Raji (cell line): ENCODE measurements around the gene FOXJ3.

Experiments
- POLR2A ChIP-seq: IDR thresholded peaks from 2 replicates; pipeline ENCODE4 v1.6.1; 2011; ENCODE audit warnings: low read depth, low read length, control low read depth; ENCODE audit not compliant: insufficient read depth

Gene FOXJ3

GRCh38 chr1:42163114-42163513 is 171.9 kb downstream of the FOXJ3 start:
- TF ChIP-seq POLR2A: no peak

DNA sequence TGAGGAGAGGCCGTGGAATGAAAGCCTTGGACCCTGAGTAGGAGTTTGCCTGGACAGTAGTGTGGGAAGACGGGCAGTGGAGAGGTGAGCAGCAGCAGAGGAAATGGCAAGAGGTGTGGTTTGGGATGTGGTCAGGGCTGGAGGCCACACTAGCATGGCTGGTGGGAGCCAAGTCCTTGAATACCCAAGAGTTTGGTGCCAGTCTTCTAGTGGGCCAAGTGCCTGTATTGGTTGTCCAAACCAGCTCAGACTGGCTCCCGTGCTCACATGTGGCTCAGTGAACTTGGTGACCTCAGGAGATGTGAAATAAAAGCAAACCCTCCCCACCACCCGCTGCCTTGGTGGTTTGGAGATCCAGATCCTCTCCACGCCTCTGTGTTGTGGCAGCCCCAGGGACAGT is 172.9 kb downstream of the FOXJ3 start:
- TF ChIP-seq POLR2A: no peak

DNA sequence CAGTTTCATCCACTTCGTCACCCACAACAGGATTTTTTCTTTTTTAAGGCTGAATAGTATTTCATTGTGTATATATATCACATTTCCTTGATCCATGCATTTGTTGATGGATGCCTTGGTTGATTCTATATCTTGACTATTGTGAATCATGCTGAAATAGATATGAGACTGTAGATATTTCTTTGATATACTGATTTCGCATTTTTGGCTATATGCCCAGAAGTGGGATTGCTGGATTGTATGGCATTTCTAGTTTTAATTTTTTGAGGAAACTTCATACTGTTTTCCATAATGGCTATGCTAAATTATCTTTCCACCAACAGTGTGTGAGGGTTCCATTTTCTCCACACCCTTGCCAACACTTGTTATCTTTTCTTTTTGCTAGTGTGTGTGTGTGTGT is 176.8 kb downstream of the FOXJ3 start:
- no peak for TF ChIP-seq POLR2A

- TF ChIP-seq POLR2A: no peak
These were observed 177.4 kb downstream of the FOXJ3 start for GRCh38 chr1:42157667-42158066.

- TF ChIP-seq POLR2A: no peak
These were observed 179.7 kb downstream of the FOXJ3 start for GRCh38 chr1:42155362-42155761.

DNA sequence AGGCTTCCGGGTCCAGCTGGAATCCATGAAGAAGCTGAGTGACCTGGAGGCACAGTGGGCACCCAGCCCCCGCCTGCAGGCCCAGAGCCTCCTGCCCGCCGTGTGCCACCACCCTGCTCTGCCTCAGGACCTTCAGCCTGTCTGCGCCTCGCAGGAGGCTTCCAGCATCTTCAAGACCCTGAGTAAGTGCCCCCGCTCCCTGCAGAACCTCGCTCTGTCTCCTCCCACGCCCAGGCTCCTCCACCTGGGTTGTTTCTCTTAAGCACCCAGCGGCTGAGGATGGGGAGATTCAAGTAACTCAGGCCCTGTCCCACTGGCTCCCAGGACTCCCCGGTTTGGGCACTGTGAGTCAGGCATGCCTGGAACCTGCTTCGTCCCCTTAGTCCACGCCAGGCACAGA is 180.3 kb downstream of the FOXJ3 start:
- no peak for TF ChIP-seq POLR2A

DNA sequence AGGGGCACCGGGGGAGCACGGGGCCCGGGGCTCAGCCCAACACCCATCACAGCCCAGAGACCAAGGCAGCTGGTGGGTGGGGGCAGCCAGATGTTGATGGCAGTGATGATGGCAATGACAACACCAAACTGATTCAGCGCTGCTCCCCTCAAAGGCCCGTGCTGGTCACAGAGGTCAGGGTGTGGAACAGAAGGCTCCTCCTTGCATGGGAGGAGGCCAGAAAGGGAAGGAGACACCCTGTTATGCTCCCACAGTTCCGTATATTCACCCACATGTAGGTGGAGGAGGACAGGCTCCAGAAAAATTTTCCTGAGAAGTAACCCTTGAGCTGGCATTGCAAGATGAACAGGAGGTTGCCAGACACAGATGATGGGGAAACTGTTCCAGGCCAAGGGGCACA is 181.4 kb downstream of the FOXJ3 start:
- no peak for TF ChIP-seq POLR2A

DNA sequence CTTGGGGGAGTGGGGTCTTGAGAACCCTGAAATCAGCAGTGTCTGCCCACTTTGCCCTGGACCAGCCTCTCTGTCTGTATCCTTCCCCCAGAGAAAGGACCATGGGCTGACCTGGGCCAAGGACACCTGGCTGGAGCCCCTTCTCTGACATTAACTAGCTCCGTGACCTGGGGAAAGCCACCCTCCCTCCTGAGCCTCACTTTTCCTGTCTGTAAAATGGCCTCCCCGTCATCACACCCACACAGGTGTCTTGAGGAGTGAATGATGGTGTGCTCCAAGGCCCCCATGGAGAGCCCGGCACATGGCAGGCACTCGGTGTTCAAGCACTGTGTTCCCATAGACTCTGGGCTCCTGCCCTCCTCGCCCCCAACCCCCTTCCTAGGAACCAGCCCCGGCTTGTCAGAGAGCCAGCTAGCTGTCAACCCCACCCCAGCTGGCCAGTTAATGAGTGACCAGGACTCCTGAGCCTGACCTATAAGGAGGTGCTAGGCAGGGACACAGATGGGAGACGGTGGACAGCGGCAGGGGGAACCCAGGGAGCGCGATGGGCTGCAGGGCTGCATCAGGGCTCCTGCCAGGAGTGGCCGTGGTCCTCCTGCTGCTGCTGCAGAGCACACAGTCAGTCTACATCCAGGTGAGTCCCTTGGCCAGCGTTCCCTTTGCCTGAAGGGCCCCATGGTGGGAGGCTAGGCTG is 182.0 kb downstream of the FOXJ3 start, which contains the start of gene GUCA2B:
TSS of gene GUCA2B (plus strand) at position 504 of the 694 bp plus-strand sequence. CDS start at position 545, 41 bp downstream.
- TF ChIP-seq POLR2A: no peak

DNA sequence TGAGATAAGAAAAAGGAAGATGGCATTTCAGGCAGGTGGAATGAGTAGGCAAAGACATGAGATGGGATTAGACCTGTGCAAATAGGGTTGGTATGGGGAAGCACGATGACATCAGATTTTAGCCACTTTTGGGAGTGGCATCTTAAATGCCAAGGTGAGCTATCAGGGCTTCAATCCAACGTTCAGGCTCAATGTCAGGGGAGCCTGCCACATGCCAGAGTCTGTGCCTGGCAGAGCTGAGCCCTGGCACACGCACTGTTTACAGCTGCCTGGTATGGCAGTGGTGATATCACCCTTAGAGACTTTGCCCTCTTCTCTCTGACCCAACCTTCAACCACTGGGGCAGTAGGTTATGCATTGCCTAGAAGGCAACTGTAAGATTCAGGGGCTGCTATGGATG is 182.9 kb downstream of the FOXJ3 start:
- TF ChIP-seq POLR2A: no peak

DNA sequence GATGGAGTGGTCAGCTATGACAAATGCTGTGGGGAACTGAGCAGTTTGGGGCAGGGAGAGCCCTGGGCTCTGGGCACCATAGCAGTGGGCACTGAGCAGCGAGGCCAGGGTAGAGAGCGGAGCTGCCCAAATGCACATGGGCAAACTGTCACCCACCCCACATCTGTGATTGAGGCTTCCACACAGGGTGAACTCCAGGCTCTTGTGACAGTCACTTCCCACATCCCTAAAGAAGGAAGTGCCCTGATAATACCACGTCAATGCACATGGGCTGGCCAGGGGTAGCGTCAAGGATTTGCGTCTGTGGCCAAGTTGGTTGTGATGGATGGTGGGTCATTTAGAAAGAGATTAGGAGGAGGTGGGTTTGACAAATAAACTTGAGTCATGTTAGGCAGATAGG is 184.4 kb downstream of the FOXJ3 start:
- TF ChIP-seq POLR2A: no peak

DNA sequence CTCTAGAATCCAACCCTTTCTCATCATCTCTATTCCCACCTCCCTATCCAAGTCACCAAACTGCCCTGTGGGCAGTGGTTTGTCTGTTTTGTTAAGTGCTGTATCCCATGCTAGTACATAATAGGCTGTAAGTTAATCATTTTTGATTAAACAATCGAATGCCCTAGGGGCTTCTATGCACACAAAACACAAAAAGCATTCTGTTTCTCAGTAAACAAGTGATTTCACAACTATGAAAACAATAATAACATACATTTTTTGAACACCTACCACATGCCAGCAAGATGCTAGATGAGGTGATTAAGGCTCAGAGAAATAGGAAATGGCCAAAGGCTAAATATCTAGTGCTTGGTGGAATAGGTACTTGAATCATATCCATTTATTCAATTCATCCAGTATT is 186.9 kb downstream of the FOXJ3 start:
- TF ChIP-seq POLR2A: no peak

GRCh38 chr1:42146626-42147320 is 188.3 kb downstream of the FOXJ3 start:
- TF ChIP-seq POLR2A: no peak

DNA sequence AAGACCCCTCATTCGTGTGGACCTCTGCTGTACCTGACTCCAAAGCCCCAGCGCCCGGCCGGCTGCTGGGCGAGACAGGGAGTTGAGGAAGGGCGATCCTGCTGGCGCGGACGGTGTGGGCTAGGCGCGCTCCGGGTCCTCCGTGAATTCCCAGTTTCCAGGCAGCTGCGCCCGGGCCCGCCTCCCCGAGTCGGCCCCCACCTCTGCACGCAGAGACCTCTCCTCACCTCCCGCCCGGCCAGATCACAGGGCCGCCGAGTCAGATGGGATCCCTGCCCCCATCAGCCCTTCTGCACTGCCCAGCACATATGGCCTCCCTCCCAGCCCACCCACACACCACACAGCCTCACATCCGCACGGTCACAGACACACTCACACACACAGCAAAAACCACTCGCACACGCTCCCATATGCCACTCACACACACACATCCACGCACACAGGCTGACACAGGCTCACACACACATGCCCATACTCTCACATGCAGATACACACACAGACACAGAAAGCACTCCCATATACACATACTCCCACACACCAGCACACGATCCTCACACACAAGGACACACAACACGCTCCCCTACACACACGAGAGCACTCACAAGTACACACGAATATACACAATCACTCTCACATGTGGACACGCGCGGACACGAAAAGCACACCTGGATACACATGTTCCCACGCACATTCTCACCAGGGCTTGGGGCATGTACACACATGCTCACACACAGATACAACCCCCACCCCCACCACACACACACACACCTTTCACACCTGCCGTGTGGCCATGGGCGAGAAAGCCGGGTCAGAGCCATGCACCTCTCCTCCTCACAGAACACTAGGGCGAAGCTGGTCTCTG is 189.0 kb downstream of the FOXJ3 start:
- no peak for TF ChIP-seq POLR2A

DNA sequence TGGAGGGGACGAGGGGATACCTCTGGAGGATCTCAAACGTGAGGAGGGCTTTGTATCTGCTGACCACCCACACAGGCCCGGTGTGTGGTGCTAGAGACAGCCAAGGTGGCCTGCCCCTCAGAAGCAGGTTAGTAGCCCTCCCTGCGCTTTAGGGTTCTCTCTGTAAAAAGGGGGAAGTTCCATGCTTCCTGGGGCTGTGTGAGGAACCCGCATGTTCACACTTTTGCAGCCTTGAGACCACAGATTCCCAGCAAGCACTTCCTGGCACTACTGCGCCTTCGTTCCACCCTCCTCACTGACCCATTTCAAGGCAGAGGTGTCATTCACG is 189.7 kb downstream of the FOXJ3 start:
- TF ChIP-seq POLR2A: no peak

DNA sequence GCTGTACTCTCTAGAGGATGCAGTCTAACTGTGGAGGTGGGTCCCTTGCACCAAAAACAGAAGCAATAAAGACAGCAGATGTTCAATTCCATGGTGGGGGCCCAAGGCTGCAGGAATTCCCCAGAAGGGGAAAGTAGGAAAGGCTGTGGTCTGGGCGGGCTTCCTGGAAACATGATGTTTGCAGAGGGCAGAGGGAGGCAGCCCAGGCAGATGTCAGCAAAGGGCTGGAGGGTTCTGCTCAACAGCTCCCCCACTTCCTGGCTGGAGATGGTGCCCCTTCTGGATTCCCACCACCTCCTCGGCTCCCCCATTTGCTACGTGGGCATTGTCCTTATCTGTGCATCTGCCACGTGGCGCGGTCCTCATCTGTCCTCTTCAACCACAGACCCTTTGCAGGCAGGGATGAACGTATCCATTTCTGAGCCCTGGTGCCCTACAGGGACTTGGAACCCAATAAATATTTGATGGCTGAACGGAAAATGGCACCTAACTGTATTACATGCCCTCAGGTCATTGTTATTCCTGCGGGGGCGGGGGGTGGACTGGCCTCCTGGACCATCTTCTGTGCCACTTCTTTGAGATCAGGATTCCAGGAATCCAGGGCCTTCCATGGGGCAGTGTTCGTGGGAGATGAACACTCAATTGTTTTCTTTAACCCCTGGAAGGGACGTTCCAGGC is 190.2 kb downstream of the FOXJ3 start:
- TF ChIP-seq POLR2A: no peak
